Panc1 (cell line): ENCODE data around the gene PROX2. TPM values are rescaled to one million over a fixed set of nuclear protein-coding genes. Genes with fewer than 3 reads are reported as not detected.

Source experiments
- ATAC-seq: fragments of 200-7000 bp; cut with Tn5 transposase; 2 replicates; pipeline ENCODE4 v1.9.1; 2020; ENCODE audit warnings: mild to moderate bottlenecking, moderate library complexity
- BruUV-seq: library from RNA; stranded (reverse); fragments of 400-500 nt; replicated peaks from 2 replicates; lab custom pipeline; 2021; lab: Mats Ljungman, UMichigan
- CTCF ChIA-PET: fragments of 300-600 bp; sonication (Branson Sonifier 250); formaldehyde crosslinking; loops from one replicate; lab custom pipeline; 2022; ENCODE audit warnings: antibody characterized with exemption; lab: Charles Lee
- POLR2A ChIA-PET: fragments of 300-600 bp; sonication (Branson Sonifier 250); formaldehyde crosslinking; loops from one replicate; lab custom pipeline; 2022; ENCODE audit warnings: antibody characterized with exemption; lab: Charles Lee
- DNase-seq: peaks from one replicate; pipeline ENCODE4 v3.0.0-alpha.2; 2010; ENCODE audit warnings: low read depth, low spot score
- H3K27ac ChIP-seq: 2 replicates; pipeline ENCODE4 v1.5.1; 2011; ENCODE audit warnings: mild to moderate bottlenecking, low read length, inconsistent platforms
- H3K27me3 ChIP-seq: fragments of 200-500 bp; sonication (Bioruptor generic); 2 replicates; pipeline ENCODE4 v1.6.0; 2014; ENCODE audit warnings: low read length, inconsistent platforms; ENCODE audit not compliant: control insufficient read depth, insufficient read depth
- H3K36me3 ChIP-seq: fragments of 200-500 bp; sonication (Bioruptor generic); 2 replicates; pipeline ENCODE4 v1.5.1; 2014; ENCODE audit warnings: inconsistent platforms, mild to moderate bottlenecking, low read length, moderate library complexity; ENCODE audit not compliant: control insufficient read depth, insufficient read depth
- H3K4me1 ChIP-seq: 2 replicates; pipeline ENCODE4 v1.5.1; 2011; ENCODE audit warnings: inconsistent platforms, mild to moderate bottlenecking, low read length, moderate library complexity; ENCODE audit not compliant: control insufficient read depth, insufficient read depth
- H3K4me3 ChIP-seq, 2 experiments: 2 replicates each; pipeline ENCODE4 v1.5.1; 2011 to 2012; ENCODE audit warnings: low read depth in 2 of 2, low read length in 2 of 2, mild to moderate bottlenecking in 2 of 2, inconsistent platforms in 1 of 2, moderate library complexity in 1 of 2
- H3K9me3 ChIP-seq: fragments of 200-500 bp; sonication (Bioruptor generic); 2 replicates; pipeline ENCODE4 v1.5.1; 2014; ENCODE audit warnings: low read depth, mild to moderate bottlenecking, inconsistent platforms, low read length, moderate library complexity; ENCODE audit not compliant: control insufficient read depth, insufficient read depth
- POLR2AphosphoS5 ChIP-seq: IDR thresholded peaks from 2 replicates; pipeline ENCODE4 v1.6.1; 2012; ENCODE audit warnings: mild to moderate bottlenecking, low read depth, low read length, moderate library complexity
- SIN3A ChIP-seq: IDR thresholded peaks from 2 replicates; pipeline ENCODE4 v1.6.1; 2012; ENCODE audit warnings: low read depth, mild to moderate bottlenecking, low read length, moderate library complexity, borderline replicate concordance; ENCODE audit not compliant: insufficient read depth
- TCF7L2 ChIP-seq: IDR thresholded peaks from 2 replicates; pipeline ENCODE4 v1.6.1; 2011; ENCODE audit warnings: mild to moderate bottlenecking, low read depth, low read length, inconsistent platforms
- in situ Hi-C: cut with HindIII; loops from 2 replicates; pipeline ENCODE4 v1.10.0; 2016; ENCODE audit warnings: low sequenced_read_pairs, low pct_unique_long_range_greater_than_20kb
- intact Hi-C: fragments of 100-400 bp; cut with micrococcal nuclease; formaldehyde crosslinking; loops from one replicate; pipeline ENCODE4 v1.10.0; 2022; ENCODE audit not compliant: unreplicated experiment
- total RNA-seq: library from RNA; stranded (reverse); gene quantifications from one replicate; pipeline ENCODE4 v1.2.1, GENCODE V29; 2021; ENCODE audit not compliant: unreplicated experiment
- TF ChIP-seq, protein P1 (sequence below): fragments of 450-650 bp; IDR thresholded peaks from 2 replicates; pipeline ENCODE4 v1.5.1; 2017; ENCODE audit warnings: mild to moderate bottlenecking
- TF ChIP-seq, protein P2 (sequence below), 2 experiments: IDR thresholded peaks; 2 replicates each; pipeline ENCODE4 v1.6.1; 2011 to 2012; ENCODE audit warnings: low read depth in 2 of 2, control low read depth in 1 of 2, low read length in 1 of 2, mild to moderate bottlenecking in 1 of 2, moderate library complexity in 1 of 2; ENCODE audit not compliant: insufficient read depth in 1 of 2

The PROX2 gene
- total RNA-seq, 1 experiment from 2014 or later = not detected

DNA sequence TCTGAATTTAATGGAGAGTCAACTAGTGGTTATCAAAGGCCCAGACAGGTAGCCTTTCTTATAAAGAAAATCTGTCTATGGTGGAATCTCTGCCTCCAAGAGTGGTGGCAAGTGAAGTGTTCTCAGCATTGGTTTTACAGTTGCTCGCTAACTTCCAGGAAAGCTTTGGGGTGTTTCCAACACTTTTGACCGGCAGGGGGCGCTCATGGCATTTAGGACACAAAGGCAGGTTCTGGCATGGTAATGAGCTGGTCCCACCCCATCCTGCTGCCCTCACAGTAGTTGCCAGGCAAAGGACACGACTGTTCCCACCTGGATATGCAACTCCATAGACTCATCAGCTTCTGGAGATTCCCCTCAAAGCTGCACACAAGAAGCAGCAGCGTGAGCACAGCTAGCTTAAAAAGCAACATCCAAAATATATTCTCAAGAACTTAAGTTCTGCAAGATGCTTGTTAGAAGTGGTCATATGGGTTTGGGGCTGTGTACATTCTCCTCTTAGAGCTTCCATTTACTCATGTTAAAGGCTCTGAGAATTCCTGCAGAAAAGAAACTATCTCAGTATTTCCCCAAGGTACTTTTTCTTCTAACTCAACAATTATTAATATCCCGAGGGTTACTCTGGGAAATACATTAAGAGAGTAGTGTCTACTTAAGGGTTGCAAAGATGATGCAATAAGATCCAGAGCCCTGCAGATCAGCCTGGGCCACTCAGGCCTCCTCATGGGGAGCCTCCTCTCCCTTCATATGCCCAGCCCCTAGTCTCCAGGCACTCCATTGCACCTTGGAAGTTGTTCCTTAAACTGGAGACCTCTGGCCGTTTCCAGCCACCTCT is 14.8 kb downstream of the PROX2 start:
- TF ChIP-seq POLR2AphosphoS5 = no peak
- TF ChIP-seq, protein P1, sequence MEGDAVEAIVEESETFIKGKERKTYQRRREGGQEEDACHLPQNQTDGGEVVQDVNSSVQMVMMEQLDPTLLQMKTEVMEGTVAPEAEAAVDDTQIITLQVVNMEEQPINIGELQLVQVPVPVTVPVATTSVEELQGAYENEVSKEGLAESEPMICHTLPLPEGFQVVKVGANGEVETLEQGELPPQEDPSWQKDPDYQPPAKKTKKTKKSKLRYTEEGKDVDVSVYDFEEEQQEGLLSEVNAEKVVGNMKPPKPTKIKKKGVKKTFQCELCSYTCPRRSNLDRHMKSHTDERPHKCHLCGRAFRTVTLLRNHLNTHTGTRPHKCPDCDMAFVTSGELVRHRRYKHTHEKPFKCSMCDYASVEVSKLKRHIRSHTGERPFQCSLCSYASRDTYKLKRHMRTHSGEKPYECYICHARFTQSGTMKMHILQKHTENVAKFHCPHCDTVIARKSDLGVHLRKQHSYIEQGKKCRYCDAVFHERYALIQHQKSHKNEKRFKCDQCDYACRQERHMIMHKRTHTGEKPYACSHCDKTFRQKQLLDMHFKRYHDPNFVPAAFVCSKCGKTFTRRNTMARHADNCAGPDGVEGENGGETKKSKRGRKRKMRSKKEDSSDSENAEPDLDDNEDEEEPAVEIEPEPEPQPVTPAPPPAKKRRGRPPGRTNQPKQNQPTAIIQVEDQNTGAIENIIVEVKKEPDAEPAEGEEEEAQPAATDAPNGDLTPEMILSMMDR = peak; percentile 87
- no peak for TF ChIP-seq TCF7L2
- no peak for TF ChIP-seq SIN3A
- TF ChIP-seq, protein P2, sequence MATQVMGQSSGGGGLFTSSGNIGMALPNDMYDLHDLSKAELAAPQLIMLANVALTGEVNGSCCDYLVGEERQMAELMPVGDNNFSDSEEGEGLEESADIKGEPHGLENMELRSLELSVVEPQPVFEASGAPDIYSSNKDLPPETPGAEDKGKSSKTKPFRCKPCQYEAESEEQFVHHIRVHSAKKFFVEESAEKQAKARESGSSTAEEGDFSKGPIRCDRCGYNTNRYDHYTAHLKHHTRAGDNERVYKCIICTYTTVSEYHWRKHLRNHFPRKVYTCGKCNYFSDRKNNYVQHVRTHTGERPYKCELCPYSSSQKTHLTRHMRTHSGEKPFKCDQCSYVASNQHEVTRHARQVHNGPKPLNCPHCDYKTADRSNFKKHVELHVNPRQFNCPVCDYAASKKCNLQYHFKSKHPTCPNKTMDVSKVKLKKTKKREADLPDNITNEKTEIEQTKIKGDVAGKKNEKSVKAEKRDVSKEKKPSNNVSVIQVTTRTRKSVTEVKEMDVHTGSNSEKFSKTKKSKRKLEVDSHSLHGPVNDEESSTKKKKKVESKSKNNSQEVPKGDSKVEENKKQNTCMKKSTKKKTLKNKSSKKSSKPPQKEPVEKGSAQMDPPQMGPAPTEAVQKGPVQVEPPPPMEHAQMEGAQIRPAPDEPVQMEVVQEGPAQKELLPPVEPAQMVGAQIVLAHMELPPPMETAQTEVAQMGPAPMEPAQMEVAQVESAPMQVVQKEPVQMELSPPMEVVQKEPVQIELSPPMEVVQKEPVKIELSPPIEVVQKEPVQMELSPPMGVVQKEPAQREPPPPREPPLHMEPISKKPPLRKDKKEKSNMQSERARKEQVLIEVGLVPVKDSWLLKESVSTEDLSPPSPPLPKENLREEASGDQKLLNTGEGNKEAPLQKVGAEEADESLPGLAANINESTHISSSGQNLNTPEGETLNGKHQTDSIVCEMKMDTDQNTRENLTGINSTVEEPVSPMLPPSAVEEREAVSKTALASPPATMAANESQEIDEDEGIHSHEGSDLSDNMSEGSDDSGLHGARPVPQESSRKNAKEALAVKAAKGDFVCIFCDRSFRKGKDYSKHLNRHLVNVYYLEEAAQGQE (IDR thresholded peaks at IDR 0.05; ENCODE audit: insufficient read depth in 1 of 2, low read depth in 2 of 2, low read length in 1 of 2) = no peak
- Histone ChIP-seq H3K27me3 (no peaks in the 10 kb centered on the region), H3K27ac (no peak overlapping the region), H3K36me3 (no peaks in the 10 kb centered on the region), H3K4me1 (no peaks in the 10 kb centered on the region; the same call in 1 of the 2 replicates), H3K9me3 (no peaks in the 10 kb centered on the region), H3K4me3 (no peak overlapping the region)
- no TSS peak for BruUV-seq
- DNase-seq (peak; percentile 55), ATAC-seq (peak; percentile 88)
- ChIA-PET CTCF (interaction anchor here (0.6 to 2.3 kb wide), 9 partner anchors 11 to 228 kb away, joined by 3 to 13 read pairs (median 4); partner anchors contain the start of gene RPS6KL1), POLR2A (no interaction called here)
- intact Hi-C loops = loop anchor here (2.0 to 10.0 kb wide), 3 partner anchors 44 to 434 kb away; no protein-coding TSS in a partner anchor
- in situ Hi-C loops = no loop called here

DNA sequence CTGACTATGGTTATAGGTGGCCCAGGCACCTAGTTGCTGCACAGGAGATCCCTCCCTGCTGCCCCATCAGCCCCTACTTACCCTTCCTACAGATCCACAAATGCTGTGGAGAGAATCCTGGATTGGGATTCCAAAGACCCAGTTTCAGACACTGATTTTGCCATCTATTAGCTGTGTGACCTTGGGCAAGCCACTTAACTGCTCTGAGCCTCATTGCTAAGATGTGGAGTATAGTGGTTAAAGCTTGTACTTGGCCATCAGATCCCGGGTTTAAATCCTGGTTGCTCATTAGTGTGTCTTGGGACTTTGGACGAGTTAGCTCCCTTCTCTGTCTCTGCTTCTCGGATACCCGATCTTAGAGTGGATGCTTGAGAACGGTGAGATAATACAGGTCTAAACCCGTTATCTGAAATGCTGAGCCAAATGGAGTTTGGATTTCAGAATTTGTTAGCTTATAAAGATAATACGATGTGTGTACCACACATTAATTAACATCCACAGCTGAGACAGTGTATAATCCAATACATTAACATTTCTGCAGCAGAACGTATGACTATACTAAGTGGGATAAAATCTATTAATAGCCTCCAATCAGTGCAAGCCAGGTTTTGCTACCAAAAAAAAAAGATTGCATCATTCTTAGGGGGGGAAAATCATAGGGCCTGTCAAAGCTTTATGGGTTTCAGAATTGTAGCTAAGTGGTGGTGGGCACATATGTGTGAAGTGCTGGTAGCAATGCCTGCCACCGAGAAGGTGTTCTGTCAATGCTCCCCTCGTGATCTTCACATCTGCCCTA is 16.0 kb downstream of the PROX2 start:
- TF ChIP-seq POLR2AphosphoS5 (no peak), TCF7L2 (no peak), SIN3A (no peak)
- TF ChIP-seq, protein P1 = no peak
- TF ChIP-seq, protein P2 (IDR thresholded peaks at IDR 0.05; ENCODE audit: insufficient read depth in 1 of 2, low read depth in 2 of 2, low read length in 1 of 2) = no peak

More for the DNA sequence above, 16.0 kb downstream of the PROX2 start:
- no peak for ATAC-seq
- in situ Hi-C loops (no loop called here), intact Hi-C loops (loop anchor here (2.0 to 10.0 kb wide), 3 partner anchors 45 to 435 kb away; no protein-coding TSS in a partner anchor)
- Histone ChIP-seq H3K4me1 (no peaks in the 10 kb centered on the region; the same call in 1 of the 2 replicates), H3K27me3 (no peaks in the 10 kb centered on the region), H3K9me3 (no peaks in the 10 kb centered on the region), H3K36me3 (no peaks in the 10 kb centered on the region), H3K4me3 (no peak overlapping the region), H3K27ac (no peak overlapping the region)
- no peak for DNase-seq
- no TSS peak for BruUV-seq
- ChIA-PET CTCF (interaction anchor here (1.0 to 2.3 kb wide), 4 partner anchors 45 to 229 kb away, joined by 3 to 13 read pairs (median 6); partner anchors contain the start of gene RPS6KL1), POLR2A (interaction anchor here (0.9 kb wide), 1 partner anchor 120 kb away, joined by 3 read pairs; no protein-coding TSS in a partner anchor)
